Ishikawa (cell line): ENCODE measurements around the gene MTG1.
A peak's percentile ranks its signal among the peaks of the same experiment; 100 is the strongest.

Experiments used
- CEBPB ChIP-seq: IDR thresholded peaks from 2 replicates; pipeline ENCODE4 v1.6.1; 2012
- CREB1 ChIP-seq: IDR thresholded peaks from 2 replicates; pipeline ENCODE4 v1.6.1; 2012; ENCODE audit warnings: low read depth
- EGR1 ChIP-seq: IDR thresholded peaks from 2 replicates; pipeline ENCODE4 v1.6.1; 2012
- EP300 ChIP-seq: IDR thresholded peaks from 2 replicates; pipeline ENCODE4 v1.6.1; 2012; ENCODE audit warnings: borderline replicate concordance
- FOXM1 ChIP-seq: IDR thresholded peaks from 2 replicates; pipeline ENCODE4 v1.6.1; 2012; ENCODE audit warnings: low read depth, borderline replicate concordance
- NFIC ChIP-seq: IDR thresholded peaks from 2 replicates; pipeline ENCODE4 v1.6.1; 2012
- RAD21 ChIP-seq: IDR thresholded peaks from 2 replicates; pipeline ENCODE4 v1.6.1; 2012; ENCODE audit warnings: low read depth
- TAF1 ChIP-seq: IDR thresholded peaks from 2 replicates; pipeline ENCODE4 v1.6.1; 2012; ENCODE audit warnings: low read depth, mild to moderate bottlenecking
- TCF12 ChIP-seq: IDR thresholded peaks from 2 replicates; pipeline ENCODE4 v1.6.1; 2012; ENCODE audit warnings: low read depth
- TEAD4 ChIP-seq: IDR thresholded peaks from 2 replicates; pipeline ENCODE4 v1.6.1; 2012
- USF1 ChIP-seq: IDR thresholded peaks from 2 replicates; pipeline ENCODE4 v1.6.1; 2012
- YY1 ChIP-seq: IDR thresholded peaks from 2 replicates; pipeline ENCODE4 v1.6.1; 2012; ENCODE audit warnings: low read depth
- ZBTB7A ChIP-seq: IDR thresholded peaks from 2 replicates; pipeline ENCODE4 v1.6.1; 2012; ENCODE audit warnings: low read depth
- TF ChIP-seq, protein P1 (sequence below): IDR thresholded peaks from 2 replicates; pipeline ENCODE4 v1.6.1; 2012; ENCODE audit warnings: low read depth, mild to moderate bottlenecking
- TF ChIP-seq, protein P2 (sequence below): IDR thresholded peaks from 2 replicates; pipeline ENCODE4 v1.6.1; 2012

The MTG1 gene

DNA sequence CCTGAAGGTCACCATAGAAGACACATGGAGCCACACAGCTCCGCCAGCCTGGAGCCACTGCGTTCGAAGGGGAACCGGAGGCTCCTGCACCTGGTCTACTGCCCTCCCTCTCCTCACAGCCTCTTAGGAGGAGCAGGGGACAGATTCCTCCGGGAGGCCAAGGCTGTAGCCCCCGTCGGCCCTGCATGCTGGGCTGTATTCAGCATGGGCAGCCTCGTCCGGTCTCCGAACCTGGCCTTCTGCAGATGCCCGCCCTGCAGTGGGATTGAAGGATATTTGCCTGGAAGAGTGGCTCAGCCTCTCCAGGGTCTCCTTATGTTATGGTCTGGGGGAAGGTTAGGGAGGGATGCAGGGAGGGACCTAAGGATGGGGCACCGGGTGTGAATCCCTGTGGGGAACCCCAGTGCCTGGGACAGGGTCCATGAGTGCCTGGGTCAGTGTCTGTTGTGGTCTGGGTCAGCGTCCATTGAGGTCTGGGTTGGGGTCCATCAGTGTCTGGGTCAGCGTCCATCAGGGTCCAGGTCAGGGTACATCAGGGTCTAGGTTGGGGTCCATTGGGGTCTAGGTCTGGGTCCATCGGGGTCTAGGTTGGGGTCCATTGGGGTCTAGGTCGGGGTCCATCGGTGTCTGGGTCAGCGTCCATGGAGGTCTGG is 46.8 kb downstream of the MTG1 start:
- TF ChIP-seq CREB1 (no peak), USF1 (no peak), YY1 (no peak), EGR1 (no peak)
- TF ChIP-seq, protein P1, sequence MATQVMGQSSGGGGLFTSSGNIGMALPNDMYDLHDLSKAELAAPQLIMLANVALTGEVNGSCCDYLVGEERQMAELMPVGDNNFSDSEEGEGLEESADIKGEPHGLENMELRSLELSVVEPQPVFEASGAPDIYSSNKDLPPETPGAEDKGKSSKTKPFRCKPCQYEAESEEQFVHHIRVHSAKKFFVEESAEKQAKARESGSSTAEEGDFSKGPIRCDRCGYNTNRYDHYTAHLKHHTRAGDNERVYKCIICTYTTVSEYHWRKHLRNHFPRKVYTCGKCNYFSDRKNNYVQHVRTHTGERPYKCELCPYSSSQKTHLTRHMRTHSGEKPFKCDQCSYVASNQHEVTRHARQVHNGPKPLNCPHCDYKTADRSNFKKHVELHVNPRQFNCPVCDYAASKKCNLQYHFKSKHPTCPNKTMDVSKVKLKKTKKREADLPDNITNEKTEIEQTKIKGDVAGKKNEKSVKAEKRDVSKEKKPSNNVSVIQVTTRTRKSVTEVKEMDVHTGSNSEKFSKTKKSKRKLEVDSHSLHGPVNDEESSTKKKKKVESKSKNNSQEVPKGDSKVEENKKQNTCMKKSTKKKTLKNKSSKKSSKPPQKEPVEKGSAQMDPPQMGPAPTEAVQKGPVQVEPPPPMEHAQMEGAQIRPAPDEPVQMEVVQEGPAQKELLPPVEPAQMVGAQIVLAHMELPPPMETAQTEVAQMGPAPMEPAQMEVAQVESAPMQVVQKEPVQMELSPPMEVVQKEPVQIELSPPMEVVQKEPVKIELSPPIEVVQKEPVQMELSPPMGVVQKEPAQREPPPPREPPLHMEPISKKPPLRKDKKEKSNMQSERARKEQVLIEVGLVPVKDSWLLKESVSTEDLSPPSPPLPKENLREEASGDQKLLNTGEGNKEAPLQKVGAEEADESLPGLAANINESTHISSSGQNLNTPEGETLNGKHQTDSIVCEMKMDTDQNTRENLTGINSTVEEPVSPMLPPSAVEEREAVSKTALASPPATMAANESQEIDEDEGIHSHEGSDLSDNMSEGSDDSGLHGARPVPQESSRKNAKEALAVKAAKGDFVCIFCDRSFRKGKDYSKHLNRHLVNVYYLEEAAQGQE: no peak
- TF ChIP-seq, protein P2, sequence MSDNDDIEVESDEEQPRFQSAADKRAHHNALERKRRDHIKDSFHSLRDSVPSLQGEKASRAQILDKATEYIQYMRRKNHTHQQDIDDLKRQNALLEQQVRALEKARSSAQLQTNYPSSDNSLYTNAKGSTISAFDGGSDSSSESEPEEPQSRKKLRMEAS: no peak

GRCh38 chr10:133441780-133442179 is 47.8 kb downstream of the MTG1 start:
- TF ChIP-seq USF1 (no peak), TAF1 (no peak), EP300 (no peak), ZBTB7A (no peak), RAD21 (no peak), FOXM1 (no peak), EGR1 (no peak), CEBPB (no peak), TCF12 (no peak)
- TF ChIP-seq, protein P1: no peak
- TF ChIP-seq, protein P2: no peak

DNA sequence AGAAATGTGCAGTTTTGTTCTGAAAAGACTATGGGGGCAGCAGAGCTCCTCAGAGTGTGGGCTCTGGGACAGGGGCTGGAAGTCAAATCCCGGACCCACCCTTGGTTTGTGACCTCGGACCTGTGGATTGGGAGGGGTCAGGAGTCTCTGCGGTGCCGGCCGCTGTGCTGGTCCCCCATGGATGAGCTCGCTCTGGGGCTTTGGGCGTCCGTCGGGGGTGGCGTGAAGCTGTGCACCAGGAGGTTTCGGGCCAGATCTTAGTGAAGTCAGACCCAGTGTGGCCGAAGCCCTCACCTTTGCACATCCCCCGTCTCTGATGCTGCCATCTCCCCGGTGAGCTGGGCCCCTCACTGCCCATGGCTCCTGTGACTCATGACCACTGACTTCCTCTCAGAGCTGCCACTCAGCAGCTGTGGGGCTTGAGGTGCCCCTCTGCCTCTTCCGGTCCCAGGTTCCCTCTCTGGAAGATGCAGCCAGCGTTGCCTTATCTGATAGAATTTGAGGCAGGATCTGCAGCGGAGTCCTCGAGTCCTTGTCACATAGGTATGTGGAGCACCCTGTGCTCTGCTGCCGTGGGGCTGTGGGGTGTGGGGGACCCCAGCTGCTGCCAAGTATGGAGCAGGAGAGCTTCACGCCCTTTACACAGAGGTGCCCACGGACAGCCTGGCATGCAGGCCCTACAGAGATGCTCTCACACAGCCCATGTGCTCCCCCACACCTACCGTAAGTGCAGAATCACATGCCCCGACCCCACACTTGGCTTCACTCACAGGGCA is 48.4 kb downstream of the MTG1 start:
- TF ChIP-seq ZBTB7A: 0 out of 2 replicates have a peak, but pooled peaks have one; percentile 34
- TF ChIP-seq, protein P2: no peak

DNA sequence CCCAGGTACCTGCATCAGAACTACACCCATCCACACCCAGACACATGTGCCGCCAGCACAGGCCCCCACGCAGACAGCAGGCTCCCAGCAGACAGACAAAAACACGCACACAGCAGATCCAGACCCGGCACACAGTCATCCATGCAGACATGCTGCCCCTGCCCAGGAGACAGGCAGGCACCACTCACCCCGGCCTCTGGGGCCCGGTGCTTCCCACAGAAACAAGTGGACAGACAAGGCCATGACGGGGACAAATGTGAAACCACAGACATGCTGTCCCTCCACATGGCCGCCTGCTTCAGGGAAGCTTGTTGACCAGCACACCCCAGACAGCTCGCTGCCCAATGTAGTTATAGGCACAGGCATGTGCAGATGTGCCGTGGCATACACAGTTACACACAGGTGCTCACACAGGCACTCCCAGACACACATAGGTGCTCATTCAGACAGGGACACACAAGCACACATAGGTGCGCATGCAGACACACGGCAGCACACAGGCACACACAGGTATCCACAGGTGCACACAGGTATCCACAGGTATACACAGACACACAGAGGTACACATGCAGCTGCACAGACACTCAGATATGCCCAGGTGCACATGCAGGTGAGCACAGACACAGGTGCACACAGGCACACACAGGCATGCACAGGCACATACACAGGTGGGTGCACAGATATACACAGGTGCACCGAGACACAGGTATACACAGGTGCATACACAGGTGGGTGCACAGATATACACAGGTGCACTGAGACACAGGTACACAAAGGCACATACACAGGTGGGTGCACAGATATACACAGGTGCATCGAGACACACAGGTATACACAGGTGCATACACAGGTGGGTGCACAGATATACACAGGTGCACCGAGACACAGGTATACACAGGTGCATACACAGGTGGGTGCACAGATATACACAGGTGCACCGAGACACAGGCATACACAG is 49.3 kb downstream of the MTG1 start:
- no peak for TF ChIP-seq RAD21
- TF ChIP-seq CREB1: no peak
- no peak for TF ChIP-seq TAF1
- no peak for TF ChIP-seq EGR1
- TF ChIP-seq TCF12: no peak
- TF ChIP-seq CEBPB: no peak
- TF ChIP-seq, protein P2: no peak
- TF ChIP-seq YY1: no peak
- no peak for TF ChIP-seq TEAD4
- TF ChIP-seq, protein P1: no peak
- TF ChIP-seq USF1: no peak
- no peak for TF ChIP-seq EP300
- TF ChIP-seq NFIC: no peak
- no peak for TF ChIP-seq FOXM1
- TF ChIP-seq ZBTB7A: no peak
